K562 (cell line): ENCODE measurements around the gene BCL2A1. TPM values are rescaled to one million over a fixed set of nuclear protein-coding genes. Genes with fewer than 3 reads are reported as not detected.

ENCODE experiments used
- CCNT2 ChIP-seq: IDR thresholded peaks from 2 replicates; pipeline ENCODE4 v1.6.1; 2011; ENCODE audit warnings: borderline replicate concordance, low read depth, mild to moderate bottlenecking, moderate library complexity, mixed read lengths, low read length; ENCODE audit not compliant: insufficient read length; ENCODE audit errors: extremely low read depth
- CXXC5 ChIP-seq: fragments of 250-450 bp; sonication (Bioruptor Pico); IDR thresholded peaks from 2 replicates; pipeline ENCODE4 v1.8.0; 2022; ENCODE audit warnings: inconsistent platforms, mild to moderate bottlenecking, moderate library complexity
- E2F6 ChIP-seq, 2 experiments: IDR thresholded peaks; 2 replicates each; pipeline ENCODE4 v1.6.1; 2011; ENCODE audit warnings: borderline replicate concordance in 1 of 2, control low read depth in 1 of 2, low read depth in 1 of 2, low read length in 1 of 2, mild to moderate bottlenecking in 1 of 2, mixed read lengths in 1 of 2, moderate library complexity in 1 of 2; ENCODE audit not compliant: insufficient read depth in 1 of 2, insufficient read length in 1 of 2, poor library complexity in 1 of 2, severe bottlenecking in 1 of 2; ENCODE audit errors: extremely low read depth in 1 of 2
- ELF1 ChIP-seq: fragments of 200-800 bp; sonication (Bioruptor generic); IDR thresholded peaks from 2 replicates; pipeline ENCODE4 v1.6.1; 2016; ENCODE audit warnings: missing genetic modification characterization, missing compliant biosample characterization
- FOXJ2 ChIP-seq: fragments of 200-800 bp; sonication (Bioruptor generic); IDR thresholded peaks from 2 replicates; pipeline ENCODE4 v1.6.1; 2016; ENCODE audit warnings: missing genetic modification characterization, missing compliant biosample characterization
- HLTF ChIP-seq: fragments of 450-650 bp; IDR thresholded peaks from 2 replicates; pipeline ENCODE4 v1.6.1; 2016
- KDM5B ChIP-seq: fragments of 200-600 bp; sonication (generic); IDR thresholded peaks from 2 replicates; pipeline ENCODE4 v1.6.1; 2012; ENCODE audit warnings: low read depth, mild to moderate bottlenecking, moderate library complexity, low read length, control low read depth, inconsistent platforms; ENCODE audit not compliant: insufficient replicate concordance
- KLF16 ChIP-seq: IDR thresholded peaks from 2 replicates; pipeline ENCODE4 v1.6.1; 2016; ENCODE audit warnings: antibody characterized with exemption
- MTA3 ChIP-seq: fragments of 450-650 bp; formaldehyde crosslinking; IDR thresholded peaks from 2 replicates; pipeline ENCODE4 v1.6.1; 2017; ENCODE audit warnings: mild to moderate bottlenecking, borderline replicate concordance
- NR3C1 ChIP-seq: sonication (generic); formaldehyde crosslinking; IDR thresholded peaks from 2 replicates; pipeline ENCODE4 v1.8.1; 2022; ENCODE audit warnings: missing genetic modification reagents
- PREB ChIP-seq: sonication (generic); formaldehyde crosslinking; IDR thresholded peaks from 2 replicates; pipeline ENCODE4 v1.8.1; 2023; ENCODE audit warnings: mild to moderate bottlenecking, missing genetic modification reagents
- RBBP5 ChIP-seq: fragments of 200-600 bp; sonication (generic); IDR thresholded peaks from 2 replicates; pipeline ENCODE4 v1.6.1; 2012; ENCODE audit warnings: borderline replicate concordance, mild to moderate bottlenecking, low read length, control low read depth, inconsistent platforms; ENCODE audit not compliant: insufficient read depth, poor library complexity, severe bottlenecking
- SPI1 ChIP-seq: IDR thresholded peaks from 2 replicates; pipeline ENCODE4 v1.6.1; 2011; ENCODE audit warnings: low read depth, low read length, control low read depth, borderline replicate concordance
- SRSF7 ChIP-seq: fragments of 200-400 bp; formaldehyde crosslinking; optimal IDR thresholded peaks from 2 replicates; pipeline ENCODE3; 2017; ENCODE audit warnings: mild to moderate bottlenecking, low read depth, low read length
- SUPT5H ChIP-seq: fragments of 450-650 bp; IDR thresholded peaks from 2 replicates; pipeline ENCODE4 v1.6.1; 2016
- THAP7 ChIP-seq: fragments of 250-450 bp; sonication (Bioruptor Pico); IDR thresholded peaks from 2 replicates; pipeline ENCODE4 v1.5.0; 2021
- THRB ChIP-seq: fragments of 450-650 bp; formaldehyde crosslinking; conservative IDR thresholded peaks from 2 replicates; pipeline ENCODE4 v1.4.0; 2022; ENCODE audit warnings: mild to moderate bottlenecking, missing genetic modification characterization
- USF2 ChIP-seq: sonication (generic); formaldehyde crosslinking; IDR thresholded peaks from 2 replicates; pipeline ENCODE4 v1.5.0; 2020; ENCODE audit warnings: missing genetic modification reagents
- ZBTB49 ChIP-seq: sonication (generic); formaldehyde crosslinking; IDR thresholded peaks from 2 replicates; pipeline ENCODE4 v1.8.0; 2022; ENCODE audit warnings: missing genetic modification reagents, mild to moderate bottlenecking, borderline replicate concordance
- ZNF316 ChIP-seq: fragments of 450-650 bp; IDR thresholded peaks from 2 replicates; pipeline ENCODE4 v1.6.1; 2016
- polyA plus RNA-seq, 8 experiments: library from polyadenylated mRNA; depleted of rRNA in 4 of 8; stranded (reverse) in 5 of 8; unstranded in 3 of 8; fragments of >200 nt; fragmentation: Nextera tagmentation in 2 of 8; fragmentation: Illumina TruSeq in 1 of 8; extraction: Ambion mirVana in 2 of 8; extraction: Trizol in 1 of 8; gene quantifications; 2 replicates each; pipeline versions ENCODE4 v1.2.1 to v1.2.3, GENCODE V29; 2011 to 2014; ENCODE audit warnings: inconsistent platforms in 1 of 8, missing spikeins in 1 of 8
- total RNA-seq, 7 experiments: library from RNA; depleted of rRNA in 6 of 7; stranded (reverse); fragments of >200 nt in 6 of 7; fragmentation: Illumina TruSeq in 2 of 7; extraction: Trizol in 2 of 7; gene quantifications; 2 replicates each; pipeline versions ENCODE4 v1.2.1 to v1.2.3, GENCODE V29; 2011 to 2021; ENCODE audit warnings: low replicate concordance in 1 of 7

The BCL2A1 gene
- total and polyA plus RNA-seq, 9 of the 15 experiments (the other 6 are each of a cell fraction or from before 2014, with no cell fraction given) = 0.11 to 1.2 (median 0.25) TPM; not detected in 4

GRCh38 chr15:79923079-79923514, 47.9 kb downstream of the BCL2A1 start (continued):
- TF ChIP-seq CXXC5 (CRISPR knock-in tag) = peak; percentile 43
- no peak for TF ChIP-seq HLTF
- peak; percentile 59; the same call in 1 of the 2 replicates for TF ChIP-seq PREB (CRISPR knock-in tag)
- 0 out of 2 replicates have a peak, but pooled peaks have one; percentile 47 for TF ChIP-seq NR3C1 (CRISPR knock-in tag)
- TF ChIP-seq ELF1 = no peak
- peak; percentile 48 for TF ChIP-seq KDM5B
- TF ChIP-seq ZNF316 = no peak
- no peak for TF ChIP-seq ZBTB49
- peak; percentile 50 for TF ChIP-seq CCNT2
- peak; percentile 19 for TF ChIP-seq RBBP5
- TF ChIP-seq MTA3 = 0 out of 2 replicates have a peak, but pooled peaks have one; percentile 15
- TF ChIP-seq E2F6 (IDR thresholded peaks at IDR 0.05; ENCODE audit: borderline replicate concordance in 1 of 2, extremely low read depth in 1 of 2, insufficient read depth in 1 of 2, insufficient read length in 1 of 2, low read depth in 1 of 2, low read length in 1 of 2, poor library complexity in 1 of 2, severe bottlenecking in 1 of 2) = peak in 1 of 2 experiments; percentile 60
- 0 out of 2 replicates have a peak, but pooled peaks have one; percentile 11 for TF ChIP-seq KLF16
- no peak for TF ChIP-seq THRB
- no peak for TF ChIP-seq USF2
- no peak for TF ChIP-seq SPI1
- TF ChIP-seq THAP7 (CRISPR knock-in tag) = 0 out of 2 replicates have a peak, but pooled peaks have one; percentile 32
- TF ChIP-seq FOXJ2 (tag) = no peak
- TF ChIP-seq SUPT5H = no peak
- no peak for TF ChIP-seq SRSF7
